ENCODE data around the gene MVP. TPM values are rescaled to one million over a fixed set of nuclear protein-coding genes. Genes with fewer than 3 reads are reported as not detected.
"Not testable (repeated sequence)": the region's sequence is repeated elsewhere in the genome, so short reads cannot be mapped to it uniquely, and the experiment has no call there.

The MVP gene
- total RNA-seq (2014; rRNA removed; shearing (Covaris generic)) (4.0 and 6.3 TPM in 2 replicates), total RNA-seq (2022) (6.8 and 8.1 TPM in 2 replicates), Bru-seq, nascent RNA (percentile 35 among the genes with signal in this experiment), BruChase-seq, experiment 1, labeled RNA remaining after a 6-hour chase (percentile 38 among the genes with signal in this experiment), BruChase-seq, experiment 2, labeled RNA remaining after a 2-hour chase (percentile 36 among the genes with signal in this experiment)
- long read RNA-seq, transcript MVP-201 (15 exons, 2,870 nt), result major isoform, 6 of 12 reads
- long read RNA-seq, partial matches to known transcripts, result 0 of 12 reads
- long read RNA-seq, other reads (novel, unspliced or antisense), result 5 of 12 reads

- BruUV-seq (replicated peaks), result no TSS peak
- H3K79me2 ChIP-seq (ENCODE audit: insufficient read depth, low read depth, low read length), result peaks cover 21% of the 10 kb centered on the region; the same call in 1 of the 2 replicates
Measured at GRCh38 chr16:29820271-29820701, at the start of gene MVP. Gene MVP (plus strand): TSS chr16:29820462. CDS start chr16:29830550, 10,088 bp downstream.

GRCh38 chr16:29772330-29772729 lies 47.9 kb upstream of the MVP start:
- H3K4me2 ChIP-seq (ENCODE audit: low read length); H4K20me1 ChIP-seq (ENCODE audit: insufficient read depth, low read length); H3K9me3 ChIP-seq (ENCODE audit: low read length); H3K36me3 ChIP-seq (ENCODE audit: insufficient read depth, low read length); BruUV-seq (replicated peaks); intact Hi-C loops (cut with micrococcal nuclease; ENCODE audit: unreplicated experiment); H3K4me3 ChIP-seq (ENCODE audit: low read depth, low read length, poor library complexity, severe bottlenecking); DNase-seq (ENCODE audit: low spot score); H2AFZ ChIP-seq (ENCODE audit: low read length); H3K27ac ChIP-seq (ENCODE audit: low read depth, low read length, poor library complexity, severe bottlenecking); H3K9me2 ChIP-seq (ENCODE audit: insufficient read depth, low read length); H3K4me1 ChIP-seq (ENCODE audit: insufficient read depth, low read length, poor library complexity, severe bottlenecking); CTCF ChIA-PET (ENCODE audit: unreplicated experiment); POLR2A ChIA-PET; H3K79me2 ChIP-seq (ENCODE audit: insufficient read depth, low read depth, low read length): not testable (repeated sequence)

More at GRCh38 chr16:29820271-29820701, at the start of gene MVP:
- Histone ChIP-seq H3K9me3 (ENCODE audit: low read length) (no peaks in the 10 kb centered on the region), H3K9me2 (ENCODE audit: insufficient read depth, low read length) (no peaks in the 10 kb centered on the region), H3K4me1 (ENCODE audit: insufficient read depth, low read length, poor library complexity, severe bottlenecking) (peaks cover 49% of the 10 kb centered on the region), H4K20me1 (ENCODE audit: insufficient read depth, low read length) (0 out of 2 replicates have a peak, but pooled peaks cover 4% of the 10 kb centered on the region), H3K4me3 (ENCODE audit: low read depth, low read length, poor library complexity, severe bottlenecking) (peak within 1 kb of the TSS; percentile 67), H3K27ac (ENCODE audit: low read depth, low read length, poor library complexity, severe bottlenecking) (peak within 1 kb of the TSS; percentile 20), H3K36me3 (ENCODE audit: insufficient read depth, low read length) (peaks cover 38% of the 10 kb centered on the region), H2AFZ (ENCODE audit: low read length) (no peak within 1 kb of the TSS), H3K4me2 (ENCODE audit: low read length) (peak within 1 kb of the TSS; percentile 75)
- CTCF ChIA-PET (ENCODE audit: unreplicated experiment), result no interaction called here
- no peak for TF ChIP-seq CTCF (conservative IDR thresholded peaks at IDR 0.05; ENCODE audit: low read length)
- TF ChIP-seq EZH2phosphoT487 (IDR thresholded peaks at IDR 0.05; ENCODE audit: borderline replicate concordance, low read depth, low read length), result no peak
- POLR2A ChIA-PET, result interaction anchor here (1.0 to 1.5 kb wide), 2 partner anchors 13 to 30 kb away, joined by 3 to 6 read pairs; partner anchors contain the start of genes KIF22 and MAZ
- intact Hi-C loops (cut with micrococcal nuclease; ENCODE audit: unreplicated experiment), result loop anchor here (1.0 kb wide), 1 partner anchor 118 kb away; no protein-coding TSS in a partner anchor
- DNase-seq (ENCODE audit: low spot score), result peak; percentile 72

GRCh38 chr16:29774730-29775129 lies 45.5 kb upstream of the MVP start:
- no peak for TF ChIP-seq EZH2phosphoT487 (IDR thresholded peaks at IDR 0.05; ENCODE audit: borderline replicate concordance, low read depth, low read length)
- Histone ChIP-seq H3K9me2 (ENCODE audit: insufficient read depth, low read length) (no peaks in the 10 kb centered on the region), H4K20me1 (ENCODE audit: insufficient read depth, low read length) (no peaks in the 10 kb centered on the region), H3K4me1 (ENCODE audit: insufficient read depth, low read length, poor library complexity, severe bottlenecking) (no peaks in the 10 kb centered on the region), H2AFZ (ENCODE audit: low read length) (no peak overlapping the region), H3K9me3 (ENCODE audit: low read length) (no peaks in the 10 kb centered on the region), H3K79me2 (ENCODE audit: insufficient read depth, low read depth, low read length) (no peaks in the 10 kb centered on the region), H3K27ac (ENCODE audit: low read depth, low read length, poor library complexity, severe bottlenecking) (no peak overlapping the region), H3K4me2 (ENCODE audit: low read length) (no peak overlapping the region), H3K4me3 (ENCODE audit: low read depth, low read length, poor library complexity, severe bottlenecking) (no peak overlapping the region), H3K36me3 (ENCODE audit: insufficient read depth, low read length) (no peaks in the 10 kb centered on the region)
- intact Hi-C loops (cut with micrococcal nuclease; ENCODE audit: unreplicated experiment), result no loop called here
- ChIA-PET POLR2A (interaction anchor here (0.5 to 0.7 kb wide), 2 partner anchors 11 to 23 kb away, joined by 3 read pairs; no protein-coding TSS in a partner anchor), CTCF (ENCODE audit: unreplicated experiment) (interaction anchor here (1.0 kb wide), 1 partner anchor 11 kb away, joined by 3 read pairs; no protein-coding TSS in a partner anchor)
- BruUV-seq (replicated peaks), result no TSS peak
- no peak for DNase-seq (ENCODE audit: low spot score)

Measured in OCI-LY7 (cell line).